ENCODE results near the gene HECA.
"Not testable (repeated sequence)": the region's sequence is repeated elsewhere in the genome, so short reads cannot be mapped to it uniquely, and the experiment has no call there.

The HECA gene

GRCh38 chr6:139117734-139118133 is 17.1 kb upstream of the HECA start:
- H3K4me3 ChIP-seq (replicated peaks; ENCODE audit: low read depth, low read length): no peak overlapping the region
- no peaks in the 10 kb centered on the region for H3K27me3 ChIP-seq (replicated peaks; ENCODE audit: control insufficient read depth, insufficient read depth, low read length)
- no peak for DNase-seq (ENCODE audit: extremely low read depth, insufficient read length)
- TF ChIP-seq CTCF (IDR thresholded peaks at IDR 0.05; ENCODE audit: insufficient read depth, low read length, poor library complexity, severe bottlenecking): no peak
- no peaks in the 10 kb centered on the region for H3K36me3 ChIP-seq (ENCODE audit: control insufficient read depth, insufficient read depth, low read length)

GRCh38 chr6:139119552-139119951 is 15.3 kb upstream of the HECA start:
- DNase-seq (ENCODE audit: extremely low read depth, insufficient read length): no peak
- H3K27me3 ChIP-seq (replicated peaks; ENCODE audit: control insufficient read depth, insufficient read depth, low read length): no peaks in the 10 kb centered on the region
- no peak overlapping the region for H3K4me3 ChIP-seq (replicated peaks; ENCODE audit: low read depth, low read length)
- no peak for TF ChIP-seq CTCF (IDR thresholded peaks at IDR 0.05; ENCODE audit: insufficient read depth, low read length, poor library complexity, severe bottlenecking)
- H3K36me3 ChIP-seq (ENCODE audit: control insufficient read depth, insufficient read depth, low read length): no peaks in the 10 kb centered on the region

GRCh38 chr6:139122823-139123222 is 12.1 kb upstream of the HECA start:
- H3K4me3 ChIP-seq (replicated peaks; ENCODE audit: low read depth, low read length); H3K36me3 ChIP-seq (ENCODE audit: control insufficient read depth, insufficient read depth, low read length); H3K27me3 ChIP-seq (replicated peaks; ENCODE audit: control insufficient read depth, insufficient read depth, low read length); DNase-seq (ENCODE audit: extremely low read depth, insufficient read length): not testable (repeated sequence)

GRCh38 chr6:139124887-139125672 is 9.8 kb upstream of the HECA start:
- Histone ChIP-seq H3K27me3 (replicated peaks; ENCODE audit: control insufficient read depth, insufficient read depth, low read length) (no peaks in the 10 kb centered on the region), H3K4me3 (replicated peaks; ENCODE audit: low read depth, low read length) (no peak overlapping the region), H3K36me3 (ENCODE audit: control insufficient read depth, insufficient read depth, low read length) (no peaks in the 10 kb centered on the region)
- peak; percentile 45 for DNase-seq (ENCODE audit: extremely low read depth, insufficient read length)
- TF ChIP-seq CTCF (IDR thresholded peaks at IDR 0.05; ENCODE audit: insufficient read depth, low read length, poor library complexity, severe bottlenecking): peak; percentile 77

DNA sequence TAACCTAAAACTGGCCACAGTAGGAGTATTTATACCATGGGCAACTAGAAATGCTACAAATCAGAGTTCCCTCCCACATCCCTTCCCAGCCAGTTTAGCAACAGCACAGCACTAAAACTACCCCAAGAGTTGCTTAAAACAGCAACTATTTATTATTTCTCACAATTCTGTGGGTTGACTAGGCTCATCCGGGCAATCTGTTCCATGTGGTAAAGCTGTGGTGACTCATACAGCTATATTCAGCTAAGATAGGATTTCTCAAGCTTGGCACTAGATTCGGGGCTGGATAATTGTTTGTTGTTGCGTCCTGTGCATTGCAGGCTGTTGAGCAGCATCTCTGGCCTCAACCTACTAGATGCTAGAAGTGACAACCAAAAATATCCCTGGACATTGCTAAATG is 8.6 kb upstream of the HECA start:
- no peaks in the 10 kb centered on the region for H3K36me3 ChIP-seq (ENCODE audit: control insufficient read depth, insufficient read depth, low read length)
- no peaks in the 10 kb centered on the region for H3K27me3 ChIP-seq (replicated peaks; ENCODE audit: control insufficient read depth, insufficient read depth, low read length)
- no peak for DNase-seq (ENCODE audit: extremely low read depth, insufficient read length)
- no peak for TF ChIP-seq CTCF (IDR thresholded peaks at IDR 0.05; ENCODE audit: insufficient read depth, low read length, poor library complexity, severe bottlenecking)
- H3K4me3 ChIP-seq (replicated peaks; ENCODE audit: low read depth, low read length): no peak overlapping the region

DNA sequence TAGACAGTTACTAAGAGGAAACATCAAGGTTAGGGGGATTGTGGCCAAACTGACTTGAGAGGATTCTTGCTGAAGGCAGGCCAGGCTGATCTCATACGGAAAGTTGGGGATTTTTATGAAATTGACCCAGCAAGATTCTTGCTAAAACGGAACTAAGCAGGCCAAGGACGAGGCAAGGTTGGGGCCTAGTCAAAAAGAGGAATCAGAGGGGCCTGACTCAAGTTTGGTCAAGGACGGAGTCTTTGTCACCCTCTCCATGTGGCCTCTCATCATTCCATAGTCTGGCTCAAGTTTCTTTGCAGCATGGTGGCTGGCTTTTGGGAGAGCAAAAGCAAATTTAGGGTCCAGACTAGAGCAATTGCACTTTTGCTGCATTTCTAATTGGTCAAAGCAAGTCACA is 7.9 kb upstream of the HECA start:
- H3K27me3 ChIP-seq (replicated peaks; ENCODE audit: control insufficient read depth, insufficient read depth, low read length): no peaks in the 10 kb centered on the region
- no peak for TF ChIP-seq CTCF (IDR thresholded peaks at IDR 0.05; ENCODE audit: insufficient read depth, low read length, poor library complexity, severe bottlenecking)
- no peak for DNase-seq (ENCODE audit: extremely low read depth, insufficient read length)
- H3K4me3 ChIP-seq (replicated peaks; ENCODE audit: low read depth, low read length): no peak overlapping the region
- no peaks in the 10 kb centered on the region for H3K36me3 ChIP-seq (ENCODE audit: control insufficient read depth, insufficient read depth, low read length)

All from GM06990 (cell line).